ENCODE data around the gene COL23A1. TPM values are rescaled to one million over a fixed set of nuclear protein-coding genes. Genes with fewer than 3 reads are reported as not detected.
A peak's percentile ranks its signal among the peaks of the same experiment; 100 is the strongest.

Gene COL23A1
- polyA plus RNA-seq, 3 donors, result 5.7 to 8.7 (median 7.7) TPM

DNA sequence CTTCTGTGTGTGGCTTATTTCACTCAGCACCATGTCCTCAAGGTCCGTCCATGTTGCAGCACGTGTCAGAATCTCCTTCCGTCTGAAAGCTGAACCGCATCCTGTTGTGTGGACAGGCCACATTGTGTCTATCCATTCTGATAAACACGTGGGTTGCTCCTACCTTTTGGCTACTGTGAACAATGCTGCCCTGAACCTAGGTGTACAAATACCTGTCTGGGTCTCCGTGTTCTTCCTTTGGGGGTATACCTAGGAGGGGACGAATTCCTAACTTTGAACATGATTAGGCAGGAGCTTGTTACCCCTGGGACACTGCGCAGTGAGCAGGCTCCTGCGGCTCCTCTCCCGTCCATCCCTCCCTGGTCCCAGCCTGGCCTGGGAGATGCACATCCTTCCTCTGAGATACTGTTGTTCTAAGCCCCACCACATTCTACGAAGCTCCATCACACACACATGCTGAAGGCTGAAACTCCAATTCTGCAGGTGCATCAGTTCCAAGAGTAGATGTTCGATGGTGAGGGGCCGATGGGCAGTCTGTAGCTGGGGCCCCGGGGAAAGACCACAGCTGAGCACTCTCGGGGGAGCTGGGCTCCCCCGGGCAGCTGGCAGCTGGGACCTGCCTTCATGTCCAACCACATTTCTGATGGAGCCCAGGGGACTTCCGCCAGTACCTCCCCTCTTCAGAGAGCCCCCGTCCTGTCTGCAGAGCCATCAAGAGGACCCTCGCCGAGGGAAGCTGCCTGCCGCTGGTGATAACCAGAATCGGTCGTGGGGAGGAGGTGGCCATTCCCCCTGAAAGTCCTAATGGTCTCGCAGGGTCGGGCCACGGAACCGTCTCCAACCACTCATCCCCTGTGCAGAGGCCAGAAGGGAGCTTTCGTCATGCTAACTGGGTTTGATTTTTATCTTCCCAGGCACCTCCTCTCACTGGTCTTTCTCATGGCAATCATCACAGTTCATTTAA lies 120.9 kb downstream of the COL23A1 start:
- no peak for DNase-seq (ENCODE audit: extremely low read depth in 1 of 11, low read depth in 9 of 11, low spot score in 4 of 11)

DNA sequence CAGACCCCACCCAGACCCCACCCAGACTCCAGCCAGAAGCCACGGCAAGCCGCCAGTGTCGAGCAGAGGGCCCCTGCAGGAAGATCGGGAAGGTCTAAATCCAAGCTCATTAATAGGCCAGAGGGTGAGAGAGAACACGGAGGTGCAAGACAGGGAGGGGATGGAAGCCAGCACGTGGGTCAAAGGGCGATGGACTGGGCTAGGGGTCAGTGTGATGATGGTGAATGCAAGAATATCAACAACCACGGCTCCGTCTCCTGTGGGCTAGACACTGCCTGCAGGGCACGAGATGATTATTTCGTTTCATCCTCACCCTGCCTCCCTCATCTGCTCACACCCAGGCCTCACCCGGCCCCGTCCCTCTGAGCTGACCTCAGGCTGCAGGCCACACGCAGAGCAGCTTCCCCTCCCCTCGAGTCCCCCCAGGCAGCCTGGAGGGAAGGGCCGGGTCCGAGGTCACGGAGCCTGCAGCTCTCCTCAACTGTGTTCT lies 122.0 kb downstream of the COL23A1 start:
- no peak for DNase-seq (ENCODE audit: extremely low read depth in 1 of 11, low read depth in 9 of 11, low spot score in 4 of 11)

DNA sequence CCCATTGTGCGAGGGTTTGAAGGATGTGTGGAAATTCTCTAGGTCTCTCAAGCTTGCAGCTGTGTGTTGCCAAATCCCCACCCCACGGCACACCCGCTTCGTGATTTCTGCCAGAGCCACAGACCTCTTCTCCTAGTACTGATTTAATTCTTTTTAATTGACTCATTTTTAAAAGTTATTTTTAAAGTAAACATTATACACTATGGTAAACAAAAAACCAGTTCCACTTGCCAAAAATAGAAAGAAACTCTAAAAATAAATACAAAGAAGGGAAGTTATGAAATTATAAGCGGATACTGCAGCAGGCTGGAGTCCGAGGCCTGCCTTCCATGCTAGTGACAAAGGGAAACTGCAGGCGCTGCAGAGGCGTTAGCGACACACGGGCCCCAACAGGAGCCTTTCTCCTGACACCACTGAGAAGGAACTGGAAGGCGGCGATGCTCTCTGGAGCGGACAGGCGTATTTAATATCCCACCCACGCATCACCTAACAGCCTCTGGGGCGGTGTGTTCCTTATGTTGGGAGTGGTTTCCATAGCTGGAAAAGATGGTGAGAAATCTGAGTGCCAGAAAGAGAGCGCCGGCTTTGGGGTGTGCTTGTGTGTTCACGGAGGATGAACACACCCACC lies 122.5 kb downstream of the COL23A1 start:
- DNase-seq (ENCODE audit: extremely low read depth in 1 of 11, low read depth in 9 of 11, low spot score in 4 of 11), result peak in 7 of 11 donors; percentile 44 to 64 (median 54)

DNA sequence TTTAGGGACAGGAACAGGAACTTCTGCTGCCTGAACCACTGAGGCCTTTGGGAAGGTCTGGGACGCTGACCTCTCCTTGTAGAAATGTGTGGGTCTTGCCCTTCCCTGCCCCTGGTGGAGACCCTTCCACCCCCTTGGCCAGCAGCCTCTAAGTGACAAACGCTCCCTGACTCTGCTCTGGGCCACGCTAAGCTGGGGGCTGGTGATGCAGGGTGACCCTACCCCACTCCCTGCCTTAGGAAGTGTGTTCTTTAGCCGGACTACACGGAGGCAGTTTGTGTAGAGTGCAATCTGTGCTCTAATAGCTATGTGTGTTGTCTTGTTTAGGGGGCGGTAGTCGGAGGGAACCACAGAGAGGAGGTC lies 123.0 kb downstream of the COL23A1 start:
- no peak for DNase-seq (ENCODE audit: extremely low read depth in 1 of 11, low read depth in 9 of 11, low spot score in 4 of 11)

DNA sequence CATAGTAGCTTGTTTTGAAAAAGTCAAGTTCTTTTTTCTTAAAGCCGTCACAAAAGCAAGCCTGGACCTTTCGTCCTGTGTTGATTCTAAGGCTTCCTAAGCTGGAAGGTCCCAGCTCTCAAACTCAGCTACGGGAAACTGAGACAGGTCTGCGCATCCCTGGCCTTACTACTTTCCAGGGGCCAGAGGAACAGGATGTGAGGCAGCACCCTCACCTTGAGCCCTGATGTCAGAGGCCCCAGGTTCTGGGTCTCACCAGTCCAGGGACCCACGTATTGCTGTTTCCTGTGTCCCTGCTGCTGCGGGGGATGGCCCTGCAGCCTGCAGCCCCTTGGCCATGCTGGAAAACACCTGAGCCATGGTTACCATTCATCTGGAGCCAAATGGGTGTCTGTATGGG lies 123.9 kb downstream of the COL23A1 start:
- no peak for DNase-seq (ENCODE audit: extremely low read depth in 1 of 11, low read depth in 9 of 11, low spot score in 4 of 11)

DNA sequence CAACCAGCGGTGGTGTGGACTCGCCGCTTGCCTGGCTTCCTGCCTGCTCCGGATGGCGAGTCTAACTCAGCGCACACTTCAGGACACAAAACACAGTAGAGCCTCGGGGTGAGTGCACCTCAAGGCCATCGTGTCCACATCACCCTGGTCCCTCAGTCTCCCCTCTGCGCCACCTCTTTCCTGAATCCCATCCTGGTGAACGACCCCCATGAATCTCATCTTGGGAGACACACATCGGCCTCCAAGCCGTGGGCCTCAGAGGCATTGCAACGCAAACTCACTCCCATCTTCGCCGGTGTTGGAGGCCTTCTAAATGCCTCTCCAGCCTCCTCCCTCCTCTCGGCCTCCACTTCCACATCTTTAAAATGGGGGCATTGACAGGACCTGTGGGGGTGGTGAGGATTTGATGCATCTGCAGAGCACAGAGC lies 124.3 kb downstream of the COL23A1 start:
- DNase-seq (ENCODE audit: extremely low read depth in 1 of 11, low read depth in 9 of 11, low spot score in 4 of 11), result no peak

DNA sequence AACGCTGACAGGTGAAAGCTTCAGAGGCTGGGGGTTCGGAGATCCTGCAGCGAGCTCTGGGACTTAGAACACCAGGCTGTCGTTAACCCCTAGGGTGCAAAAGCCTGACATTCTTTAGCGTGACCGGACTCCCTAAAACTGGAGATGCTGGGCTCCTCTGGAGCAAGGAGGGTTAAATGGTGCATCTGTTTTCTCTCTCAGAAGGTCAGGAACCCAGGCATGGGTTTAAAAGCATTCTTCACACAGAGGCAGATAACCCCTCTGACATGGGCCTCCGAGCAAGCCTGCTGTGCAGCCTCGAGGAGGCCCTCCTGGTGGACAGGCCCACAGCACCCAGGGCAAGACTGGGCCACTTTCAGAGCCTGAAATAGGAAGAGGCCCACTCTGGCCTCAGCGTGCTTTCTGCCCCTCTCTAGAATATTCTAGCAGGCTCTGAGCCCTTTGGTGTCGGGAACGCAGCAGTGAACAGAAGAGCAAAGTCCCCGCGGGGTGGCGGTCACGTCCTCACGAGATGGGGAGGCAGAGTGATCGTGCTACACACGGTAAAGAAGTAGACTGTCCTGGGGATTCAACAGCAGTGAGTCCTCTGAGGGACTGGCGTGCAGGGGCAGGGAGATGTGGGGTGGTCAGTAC lies 124.8 kb downstream of the COL23A1 start:
- DNase-seq (ENCODE audit: extremely low read depth in 1 of 11, low read depth in 9 of 11, low spot score in 4 of 11), result no peak

DNA sequence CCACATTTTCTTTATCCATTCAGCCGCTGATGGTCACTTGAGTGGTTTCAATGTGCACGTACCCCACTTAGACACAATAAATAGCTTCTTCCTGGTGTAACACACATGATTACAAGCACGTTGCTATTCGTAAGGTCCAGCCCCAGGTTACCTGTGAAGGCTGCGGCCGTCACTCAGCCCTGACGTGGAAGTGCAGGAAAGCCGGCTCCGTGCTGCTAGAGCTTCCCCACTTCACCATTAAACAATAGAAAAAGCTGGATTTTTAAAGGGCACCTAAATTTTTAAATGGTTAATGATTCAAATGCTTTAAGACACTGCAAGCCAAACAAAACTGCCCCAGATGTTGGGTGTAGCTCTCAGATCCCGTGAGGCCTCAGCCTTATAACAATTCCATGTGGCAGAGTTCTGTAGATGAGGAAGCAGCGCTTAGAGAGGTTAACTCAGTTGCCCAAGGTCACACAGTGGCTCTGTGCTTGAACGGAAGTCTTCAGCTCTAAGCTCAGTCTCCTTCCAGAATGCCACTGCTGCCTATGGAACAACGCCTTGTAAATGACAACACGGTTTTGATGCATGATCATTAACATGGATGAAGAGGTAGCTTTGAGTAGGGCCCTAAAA lies 125.7 kb downstream of the COL23A1 start:
- DNase-seq (ENCODE audit: extremely low read depth in 1 of 11, low read depth in 9 of 11, low spot score in 4 of 11), result no peak

DNA sequence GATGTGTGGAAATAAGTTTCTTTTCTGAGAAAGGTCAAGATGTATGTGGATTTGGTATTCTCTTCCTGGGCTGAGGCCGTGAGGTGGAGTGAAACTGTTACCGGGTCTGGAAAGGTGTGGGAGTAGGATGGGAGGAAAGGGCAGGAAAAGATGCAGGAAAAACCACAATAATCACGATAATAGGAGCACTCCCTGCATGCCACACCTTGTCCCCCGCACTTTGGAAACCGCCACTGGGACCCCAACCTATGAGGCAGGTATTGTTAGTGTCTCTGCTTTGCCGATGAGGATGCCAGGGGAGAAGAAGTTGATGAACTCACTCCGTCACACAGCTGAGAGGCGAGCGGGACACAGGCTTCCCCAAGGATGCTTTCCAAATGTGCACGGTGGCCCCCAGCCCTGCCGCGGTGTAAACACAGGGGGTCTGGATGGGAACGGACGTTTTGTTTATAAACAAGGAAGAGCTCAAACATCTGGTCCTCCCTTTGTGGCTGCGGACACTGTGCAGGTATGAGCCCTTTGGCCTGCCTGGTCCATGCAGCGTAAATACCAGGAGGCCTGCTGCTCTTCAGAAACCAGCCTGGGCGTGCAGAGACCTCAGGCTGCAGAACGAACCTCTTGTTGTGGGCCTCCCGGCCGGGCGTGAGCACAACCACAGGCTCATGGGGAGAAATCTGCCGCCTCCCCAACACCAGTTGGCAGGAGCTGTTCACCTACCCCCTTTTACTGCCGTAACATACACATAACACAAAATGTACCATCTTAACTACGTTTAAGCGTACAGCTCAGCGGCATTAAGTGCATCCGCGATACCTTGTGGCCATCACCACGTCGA lies 126.7 kb downstream of the COL23A1 start:
- no peak for DNase-seq (ENCODE audit: extremely low read depth in 1 of 11, low read depth in 9 of 11, low spot score in 4 of 11)

DNA sequence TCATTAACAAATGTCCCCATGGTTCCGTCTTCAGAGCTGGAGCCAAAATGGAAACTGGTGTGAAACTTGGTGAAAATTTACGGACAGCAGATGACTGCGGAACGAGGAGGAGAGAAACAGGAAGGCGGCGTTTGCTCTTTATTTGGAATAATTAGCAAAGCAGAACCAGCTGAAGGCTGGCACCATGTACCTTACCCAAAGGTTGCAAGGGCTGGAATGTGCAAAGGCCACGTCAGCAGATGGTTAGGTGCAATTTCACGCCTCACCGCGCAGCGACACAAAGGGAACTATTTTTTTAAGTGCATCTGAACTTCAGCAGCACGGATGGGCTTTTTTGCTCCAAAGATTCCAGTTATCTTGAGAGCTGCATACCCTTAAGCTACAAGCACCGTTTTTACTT lies 127.4 kb downstream of the COL23A1 start:
- peak in 6 of 11 donors; percentile 34 to 77 (median 63) for DNase-seq (ENCODE audit: extremely low read depth in 1 of 11, low read depth in 9 of 11, low spot score in 4 of 11)

DNA sequence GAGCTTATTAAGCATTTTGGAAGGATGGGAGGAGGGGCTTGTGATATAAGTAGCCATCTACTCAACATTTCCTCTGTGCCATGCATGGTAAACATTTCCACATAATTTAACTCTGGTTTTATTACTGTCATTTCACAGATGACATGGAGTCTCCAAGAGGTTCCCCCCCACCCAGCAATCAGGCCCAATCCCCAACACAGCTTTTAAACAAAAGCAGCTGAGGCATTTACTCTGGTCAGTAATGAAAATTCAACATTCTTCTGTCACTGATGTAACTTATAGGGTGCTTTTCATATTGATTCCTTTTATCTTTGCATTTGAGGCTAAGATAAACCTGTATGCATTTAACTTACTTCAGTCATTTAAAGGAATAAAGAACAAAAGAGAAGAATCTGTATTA lies 128.1 kb downstream of the COL23A1 start:
- DNase-seq (ENCODE audit: extremely low read depth in 1 of 11, low read depth in 9 of 11, low spot score in 4 of 11), result no peak

DNA sequence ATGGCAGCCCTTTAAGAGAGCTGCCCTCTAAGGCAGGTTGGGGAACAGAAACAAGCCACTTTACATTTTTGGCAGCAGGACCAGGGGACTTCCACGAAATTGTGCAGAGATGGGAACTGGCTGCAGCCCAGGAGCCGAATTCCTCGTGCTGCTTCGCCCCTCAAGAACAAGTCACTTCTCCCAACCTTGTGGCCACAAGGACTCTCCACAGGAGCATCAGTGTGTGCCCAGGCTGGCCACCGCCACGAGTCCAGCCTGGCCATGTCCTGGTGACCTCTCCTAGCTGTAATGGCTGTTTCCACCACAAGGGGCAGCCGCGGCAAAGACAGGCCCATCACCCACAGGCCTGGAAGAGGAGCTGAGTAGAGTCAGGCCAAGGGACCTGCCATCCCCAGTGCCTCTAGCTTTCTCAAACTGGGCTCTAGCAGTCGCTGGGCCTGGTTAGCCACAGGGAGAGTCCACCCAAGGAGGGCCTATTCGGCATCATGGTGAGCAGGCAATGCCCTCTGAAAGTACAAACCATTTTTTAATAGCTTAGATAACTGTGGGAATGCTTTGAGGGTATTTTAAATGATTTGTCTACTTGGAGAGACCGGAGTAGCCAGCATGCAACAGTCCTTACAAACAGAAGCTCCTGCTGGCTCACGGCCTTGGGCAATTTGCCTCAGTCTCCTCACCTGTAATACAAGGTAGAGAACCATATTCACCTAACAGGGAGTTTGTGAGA lies 129.0 kb downstream of the COL23A1 start:
- peak in 4 of 11 donors; percentile 49 to 57 (median 56) for DNase-seq (ENCODE audit: extremely low read depth in 1 of 11, low read depth in 9 of 11, low spot score in 4 of 11)

DNA sequence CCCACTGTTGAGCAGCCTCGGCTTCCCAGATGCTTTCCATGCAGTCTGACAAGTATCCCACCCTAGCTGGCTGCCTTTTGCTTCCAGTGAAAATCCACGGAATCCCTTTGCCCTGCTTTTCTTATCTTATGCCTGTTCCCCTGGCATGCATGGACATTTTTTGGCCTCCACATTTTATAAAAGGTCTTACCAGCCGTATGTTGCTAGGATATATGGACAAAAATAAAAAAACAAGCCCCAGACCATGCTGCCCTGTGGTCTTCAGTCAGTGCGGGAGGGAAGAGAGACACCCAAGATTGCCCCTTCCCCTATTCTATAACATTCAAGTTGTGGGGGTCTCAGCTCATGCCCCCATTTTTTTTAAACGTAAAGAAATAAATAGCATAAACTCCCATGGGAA lies 129.6 kb downstream of the COL23A1 start:
- no peak for DNase-seq (ENCODE audit: extremely low read depth in 1 of 11, low read depth in 9 of 11, low spot score in 4 of 11)

DNA sequence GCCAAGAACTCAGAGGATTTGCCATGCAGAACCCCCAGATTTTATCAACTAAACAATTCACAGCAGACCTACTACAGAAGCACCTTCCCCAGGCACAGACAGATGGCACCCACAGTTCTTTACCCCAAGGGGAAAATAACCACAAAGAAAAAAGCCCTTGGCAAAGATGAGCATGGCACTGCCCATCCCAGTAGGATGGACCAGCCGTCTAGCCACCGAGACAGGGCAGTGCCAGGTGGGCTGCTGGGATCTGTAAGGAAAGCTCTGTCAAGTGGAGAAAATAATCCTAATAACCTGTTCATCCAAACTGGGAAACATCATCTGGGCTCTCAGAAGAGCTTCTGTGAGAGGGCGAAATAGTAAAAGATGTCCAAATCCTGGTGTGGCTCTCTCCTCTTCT lies 130.0 kb downstream of the COL23A1 start:
- DNase-seq (ENCODE audit: extremely low read depth in 1 of 11, low read depth in 9 of 11, low spot score in 4 of 11), result no peak

DNA sequence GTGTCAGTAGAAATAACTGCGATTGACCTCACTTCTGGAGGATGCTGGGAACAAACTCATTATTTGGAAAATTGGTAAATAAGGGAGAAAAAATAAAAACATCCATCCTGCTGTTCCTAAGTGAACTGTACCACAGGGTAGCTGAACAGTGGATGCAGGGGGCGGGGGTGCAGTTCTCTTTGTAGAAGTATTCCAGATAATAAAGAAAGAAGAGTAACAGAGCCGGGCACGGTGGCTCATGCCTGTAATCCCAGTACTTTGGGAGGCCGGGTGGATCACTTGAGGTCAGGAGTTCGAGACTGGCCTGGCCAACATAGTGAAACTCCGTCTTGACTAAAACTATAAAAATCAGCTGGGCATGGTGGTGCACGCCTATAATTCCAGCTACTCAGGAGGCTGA lies 132.1 kb downstream of the COL23A1 start:
- no peak for DNase-seq (ENCODE audit: extremely low read depth in 1 of 11, low read depth in 9 of 11, low spot score in 4 of 11)

DNA sequence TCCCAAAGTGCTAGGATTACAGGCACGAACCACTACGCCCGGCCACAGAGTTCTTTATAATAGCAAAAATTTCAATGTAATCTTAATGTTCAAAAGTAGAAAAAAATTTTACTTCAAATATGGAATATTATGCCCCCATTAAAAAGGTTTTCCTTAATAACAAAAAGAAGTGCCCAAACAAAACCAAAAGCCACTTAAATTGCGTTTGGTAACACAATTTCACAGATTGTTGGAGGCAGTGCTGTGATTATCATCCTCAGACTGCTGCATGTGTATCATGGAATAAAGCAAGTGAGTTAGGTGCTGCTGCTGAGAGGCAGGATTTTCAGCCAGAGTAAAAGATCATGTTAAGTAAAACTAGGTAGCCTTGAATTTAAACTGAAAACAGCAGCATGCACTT lies 132.7 kb downstream of the COL23A1 start:
- no peak for DNase-seq (ENCODE audit: extremely low read depth in 1 of 11, low read depth in 9 of 11, low spot score in 4 of 11)

DNA sequence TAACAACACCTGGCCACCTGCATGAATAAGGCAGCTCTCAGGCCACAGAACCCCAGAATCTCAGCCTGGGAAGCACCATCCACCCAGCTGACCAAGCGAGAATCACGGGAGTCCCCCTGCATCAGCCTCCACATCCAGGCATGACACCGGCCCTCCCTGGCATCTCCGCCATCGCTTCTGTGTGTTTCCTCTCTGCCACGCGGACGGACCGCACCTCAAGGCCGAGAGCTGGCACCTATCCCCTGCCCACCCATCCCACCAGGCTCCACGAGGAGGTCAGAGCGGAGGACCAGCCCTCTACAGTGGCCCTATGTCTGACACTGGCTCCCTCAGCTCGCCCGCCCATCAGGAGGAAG lies 134.7 kb downstream of the COL23A1 start:
- no peak for DNase-seq (ENCODE audit: extremely low read depth in 1 of 11, low read depth in 9 of 11, low spot score in 4 of 11)

DNA sequence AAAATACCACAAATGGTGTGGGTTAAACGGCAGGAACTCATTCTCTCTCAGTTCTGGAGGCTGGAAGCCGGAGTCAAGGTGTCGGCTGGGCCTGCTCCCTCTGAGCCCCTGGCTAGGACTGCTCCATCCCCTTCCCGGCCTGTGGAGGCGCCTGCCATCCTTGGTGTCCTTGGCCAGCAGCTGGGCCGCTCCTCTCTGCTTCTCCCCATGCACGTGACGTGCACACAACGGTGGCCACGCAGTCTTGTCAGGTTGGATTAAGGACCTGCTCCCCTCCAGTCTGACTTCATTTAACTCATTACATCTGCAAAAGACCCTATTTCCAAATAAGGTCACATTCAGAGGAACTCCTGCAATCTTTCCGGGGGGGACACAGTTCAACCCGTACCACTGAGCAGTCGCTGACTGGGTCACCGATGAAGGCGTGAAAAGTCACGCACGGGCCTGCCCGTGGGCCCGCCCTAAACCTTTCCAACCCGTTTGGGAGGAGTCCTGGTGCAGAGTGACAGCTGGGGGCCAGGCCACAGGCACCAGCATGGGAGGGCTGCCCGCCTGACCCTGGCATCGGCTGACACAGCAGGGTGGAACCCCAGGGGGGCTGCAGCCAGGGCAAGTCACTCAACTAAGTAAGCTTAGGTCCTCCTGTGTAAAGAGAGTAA lies 135.2 kb downstream of the COL23A1 start:
- no peak for DNase-seq (ENCODE audit: extremely low read depth in 1 of 11, low read depth in 9 of 11, low spot score in 4 of 11)
